Measurements from ENCODE around the gene CCDC110. TPM values are rescaled to one million over a fixed set of nuclear protein-coding genes. Genes with fewer than 3 reads are reported as not detected.

The CCDC110 gene
- total RNA-seq, 2 experiments from 2014 or later, result not detected

DNA sequence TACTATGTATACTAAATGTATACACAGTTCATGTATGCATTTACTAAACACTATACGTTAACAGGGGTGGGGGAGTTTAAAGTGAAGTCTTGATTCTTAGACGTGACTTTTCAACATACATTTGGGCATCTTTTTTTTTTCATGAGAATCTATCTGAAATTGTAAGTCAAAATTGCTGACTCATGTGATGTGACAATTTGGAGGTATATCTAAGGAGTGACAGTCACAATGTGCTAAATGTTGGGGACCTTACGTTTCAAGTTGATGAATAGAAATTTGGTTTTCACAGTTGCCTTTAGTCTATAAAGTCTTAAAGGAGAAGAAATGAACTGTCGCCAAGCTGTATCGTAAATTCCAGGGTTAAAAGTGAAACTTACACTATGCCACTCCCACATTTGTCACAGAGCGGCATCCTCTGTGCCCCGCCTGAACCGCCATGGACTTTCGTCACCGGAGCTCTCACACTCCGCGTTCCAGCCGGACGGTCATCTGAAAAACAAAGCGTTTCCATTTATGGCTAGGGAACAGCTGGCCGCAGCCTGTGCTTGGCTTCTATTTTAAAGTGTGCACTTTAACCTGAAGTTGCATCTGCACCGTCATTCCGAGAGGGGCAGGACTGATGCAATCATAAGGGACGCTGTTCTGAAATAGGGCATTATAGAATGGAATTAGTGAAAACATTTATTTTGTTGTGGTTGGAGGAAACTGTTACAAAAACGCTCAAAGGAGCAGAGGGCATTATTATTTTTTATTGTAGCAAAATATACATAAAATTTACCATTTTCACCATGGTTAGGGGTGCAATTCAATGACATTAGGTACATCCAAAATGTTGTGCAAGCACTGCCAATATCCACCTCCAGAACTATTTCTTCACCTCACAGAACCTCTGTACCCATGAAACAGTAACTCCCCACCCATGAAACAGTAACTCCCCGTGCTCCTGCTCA lies 32.8 kb upstream of the CCDC110 start:
- POLR2A ChIA-PET, result no interaction called here

GRCh38 chr4:185502386-185502785 lies 30.9 kb upstream of the CCDC110 start:
- no peak for DNase-seq
- CTCF ChIA-PET, result no interaction called here
- peaks cover 9% of the 10 kb centered on the region for H3K27me3 Mint-ChIP-seq
- H3K4me1 Mint-ChIP-seq, result no peaks in the 10 kb centered on the region
- POLR2A ChIA-PET, result no interaction called here
- H3K4me3 Mint-ChIP-seq, result no peak overlapping the region
- H3K27ac Mint-ChIP-seq, result no peak overlapping the region
- H3K36me3 Mint-ChIP-seq (ENCODE audit: low read depth), result no peaks in the 10 kb centered on the region
- no peaks in the 10 kb centered on the region for H3K9me3 Mint-ChIP-seq

More for the DNA sequence above, 32.8 kb upstream of the CCDC110 start:
- Mint-ChIP-seq H3K36me3 (ENCODE audit: low read depth) (no peaks in the 10 kb centered on the region), H3K9me3 (no peaks in the 10 kb centered on the region), H3K4me3 (no peak overlapping the region), H3K4me1 (no peaks in the 10 kb centered on the region), H3K27ac (no peak overlapping the region), H3K27me3 (peaks cover 22% of the 10 kb centered on the region)
- CTCF ChIA-PET, result no interaction called here
- no peak for DNase-seq

GRCh38 chr4:185500576-185500975 lies 29.0 kb upstream of the CCDC110 start:
- no peak overlapping the region for H3K27ac Mint-ChIP-seq
- no peak for DNase-seq
- no peaks in the 10 kb centered on the region for H3K36me3 Mint-ChIP-seq (ENCODE audit: low read depth)
- H3K27me3 Mint-ChIP-seq, result peaks cover 5% of the 10 kb centered on the region
- H3K9me3 Mint-ChIP-seq, result no peaks in the 10 kb centered on the region
- CTCF ChIA-PET, result interaction anchor here (0.5 to 0.6 kb wide), 2 partner anchors 48 to 606 kb away, joined by 3 read pairs; no protein-coding TSS in a partner anchor
- POLR2A ChIA-PET, result no interaction called here
- H3K4me1 Mint-ChIP-seq, result no peaks in the 10 kb centered on the region
- H3K4me3 Mint-ChIP-seq, result no peak overlapping the region

DNA sequence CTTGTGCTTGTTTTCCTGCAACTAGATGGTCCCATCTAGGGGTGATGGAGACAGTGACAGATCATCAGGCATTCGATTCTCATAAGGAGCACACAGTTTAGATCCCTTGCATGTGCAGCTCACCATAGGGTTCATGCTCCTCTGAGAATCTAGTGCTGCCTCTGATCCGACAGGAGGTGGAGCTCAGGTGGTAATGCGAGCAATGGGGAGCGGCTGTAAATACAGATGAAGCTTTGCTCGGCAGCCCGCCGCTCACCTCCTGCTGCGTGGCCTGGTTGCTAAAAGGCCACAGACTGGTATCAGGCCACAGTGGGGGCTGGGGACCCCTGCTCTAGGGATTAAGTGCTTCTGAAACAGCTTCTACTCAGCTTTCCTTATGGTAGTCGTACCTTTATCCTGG lies 28.5 kb upstream of the CCDC110 start:
- Mint-ChIP-seq H3K36me3 (ENCODE audit: low read depth) (no peaks in the 10 kb centered on the region), H3K27me3 (peaks cover 5% of the 10 kb centered on the region), H3K27ac (no peak overlapping the region), H3K4me3 (no peak overlapping the region), H3K9me3 (no peaks in the 10 kb centered on the region), H3K4me1 (no peaks in the 10 kb centered on the region)
- DNase-seq, result no peak
- POLR2A ChIA-PET, result no interaction called here
- CTCF ChIA-PET, result interaction anchor here (0.5 to 0.6 kb wide), 2 partner anchors 47 to 607 kb away, joined by 3 read pairs; no protein-coding TSS in a partner anchor

- Mint-ChIP-seq H3K4me3 (no peak overlapping the region), H3K4me1 (no peaks in the 10 kb centered on the region), H3K27me3 (peaks cover 17% of the 10 kb centered on the region), H3K9me3 (peaks cover 12% of the 10 kb centered on the region), H3K27ac (no peak overlapping the region), H3K36me3 (ENCODE audit: low read depth) (no peaks in the 10 kb centered on the region)
- ChIA-PET CTCF (no interaction called here), POLR2A (no interaction called here)
- DNase-seq, result no peak
Measured at GRCh38 chr4:185488650-185489049, 17.1 kb upstream of the CCDC110 start.

- ChIA-PET CTCF (interaction anchor here (2.3 kb wide), 1 partner anchor 9 kb away, joined by 7 read pairs; the partner anchor contains the start of gene CCDC110), POLR2A (no interaction called here)
- Mint-ChIP-seq H3K9me3 (no peaks in the 10 kb centered on the region), H3K36me3 (ENCODE audit: low read depth) (no peaks in the 10 kb centered on the region), H3K27ac (no peak overlapping the region), H3K27me3 (peaks cover 50% of the 10 kb centered on the region), H3K4me3 (no peak overlapping the region), H3K4me1 (no peaks in the 10 kb centered on the region)
- DNase-seq, result no peak
Measured at GRCh38 chr4:185481401-185481800, 9.9 kb upstream of the CCDC110 start.

GRCh38 chr4:185480016-185480732 lies 8.6 kb upstream of the CCDC110 start:
- Mint-ChIP-seq H3K9me3 (no peaks in the 10 kb centered on the region), H3K4me3 (no peak overlapping the region), H3K36me3 (ENCODE audit: low read depth) (no peaks in the 10 kb centered on the region), H3K27me3 (peaks cover 44% of the 10 kb centered on the region), H3K4me1 (no peaks in the 10 kb centered on the region), H3K27ac (no peak overlapping the region)
- no peak for DNase-seq
- ChIA-PET CTCF (no interaction called here), POLR2A (no interaction called here)

DNA sequence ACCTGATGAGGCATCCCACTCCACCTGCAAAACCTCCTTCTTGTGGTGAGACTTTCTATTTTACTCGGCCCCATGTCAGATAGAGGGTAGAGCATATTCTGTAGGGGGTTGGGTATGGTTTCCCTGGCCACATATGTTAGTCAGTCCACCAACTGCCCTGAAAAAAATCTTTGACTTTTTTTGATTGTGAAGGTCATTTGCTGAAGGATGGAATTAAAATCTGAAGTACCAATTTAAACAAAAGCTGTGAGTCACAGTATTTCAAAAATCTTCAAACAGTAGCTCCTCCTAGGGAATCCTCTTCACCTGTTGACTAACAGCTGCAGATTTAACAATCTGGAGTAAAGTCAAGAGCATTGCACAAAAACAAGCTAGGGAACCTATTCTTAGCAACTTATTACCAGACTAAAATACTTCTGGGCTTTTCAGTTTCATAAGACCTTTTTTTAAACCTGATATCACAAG lies 8.0 kb upstream of the CCDC110 start:
- POLR2A ChIA-PET, result no interaction called here
- DNase-seq, result no peak

GRCh38 chr4:185473247-185473646 lies 1.7 kb upstream of the CCDC110 start:
- Mint-ChIP-seq H3K9me3 (no peaks in the 10 kb centered on the region), H3K36me3 (ENCODE audit: low read depth) (no peaks in the 10 kb centered on the region), H3K4me3 (no peak overlapping the region), H3K27me3 (peaks cover 46% of the 10 kb centered on the region), H3K4me1 (peaks cover 11% of the 10 kb centered on the region), H3K27ac (no peak overlapping the region)
- ChIA-PET CTCF (interaction anchor here (1.0 to 1.7 kb wide), 2 partner anchors 9 to 124 kb away, joined by 4 to 7 read pairs; no protein-coding TSS in a partner anchor), POLR2A (interaction anchor here (0.6 kb wide), 1 partner anchor 76 kb away, joined by 4 read pairs; the partner anchor contains the start of gene ANKRD37)
- no peak for DNase-seq

More for the DNA sequence above, 8.0 kb upstream of the CCDC110 start:
- CTCF ChIA-PET, result no interaction called here
- no peak overlapping the region for H3K27ac Mint-ChIP-seq
- H3K27me3 Mint-ChIP-seq, result peaks cover 42% of the 10 kb centered on the region
- H3K4me1 Mint-ChIP-seq, result no peaks in the 10 kb centered on the region
- H3K4me3 Mint-ChIP-seq, result no peak overlapping the region
- H3K9me3 Mint-ChIP-seq, result no peaks in the 10 kb centered on the region
- no peaks in the 10 kb centered on the region for H3K36me3 Mint-ChIP-seq (ENCODE audit: low read depth)

- POLR2A ChIA-PET, result no interaction called here
- CTCF ChIA-PET, result interaction anchor here (0.5 to 1.7 kb wide), 4 partner anchors 10 to 601 kb away, joined by 3 to 7 read pairs (median 4); no protein-coding TSS in a partner anchor
Measured at GRCh38 chr4:185472103-185472542, 590 bp upstream of the CCDC110 start.

GRCh38 chr4:185470501-185471195 lies 885 bp downstream of the CCDC110 start:
- no peaks in the 10 kb centered on the region for H3K9me3 Mint-ChIP-seq
- H3K4me1 Mint-ChIP-seq, result peaks cover 11% of the 10 kb centered on the region
- peak overlapping the region; percentile 75 for H3K4me3 Mint-ChIP-seq
- H3K36me3 Mint-ChIP-seq (ENCODE audit: low read depth), result no peaks in the 10 kb centered on the region
- CTCF ChIA-PET, result no interaction called here
- H3K27ac Mint-ChIP-seq, result no peak overlapping the region
- peaks cover 52% of the 10 kb centered on the region for H3K27me3 Mint-ChIP-seq
- POLR2A ChIA-PET, result no interaction called here
- DNase-seq, result no peak

More at GRCh38 chr4:185472103-185472542, 590 bp upstream of the CCDC110 start:
- Mint-ChIP-seq H3K9me3 (no peaks in the 10 kb centered on the region), H3K4me1 (peaks cover 11% of the 10 kb centered on the region), H3K4me3 (peak overlapping the region; percentile 76), H3K27me3 (peaks cover 46% of the 10 kb centered on the region), H3K36me3 (ENCODE audit: low read depth) (no peaks in the 10 kb centered on the region), H3K27ac (no peak overlapping the region)
- no peak for DNase-seq

GRCh38 chr4:185469580-185470154 lies 1.9 kb downstream of the CCDC110 start:
- H3K4me3 Mint-ChIP-seq, result no peak overlapping the region
- no peaks in the 10 kb centered on the region for H3K36me3 Mint-ChIP-seq (ENCODE audit: low read depth)
- no peak overlapping the region for H3K27ac Mint-ChIP-seq
- DNase-seq, result no peak
- H3K27me3 Mint-ChIP-seq, result peaks cover 61% of the 10 kb centered on the region
- no peaks in the 10 kb centered on the region for H3K9me3 Mint-ChIP-seq
- CTCF ChIA-PET, result no interaction called here
- peaks cover 11% of the 10 kb centered on the region for H3K4me1 Mint-ChIP-seq
- POLR2A ChIA-PET, result no interaction called here

All from activated CD4-positive, alpha-beta T cell treated with anti-CD3 and anti-CD28 coated beads, Interleukin-2, amount 10 ng/mL, durations not matched to agents 7 days and 5 days (primary cell).